ENCODE measurements around the gene POLG2. TPM values are rescaled to one million over a fixed set of nuclear protein-coding genes. Genes with fewer than 3 reads are reported as not detected.
A peak's percentile ranks its signal among the peaks of the same experiment; 100 is the strongest.
"Not testable (repeated sequence)": the region's sequence is repeated elsewhere in the genome, so short reads cannot be mapped to it uniquely, and the experiment has no call there.

The POLG2 gene
- polyA plus RNA-seq, 4 donors = 19.8 to 56.0 (median 36.4) TPM

- peak; percentile 89 to 93 (median 90) for DNase-seq (ENCODE audit: low read depth in 4 of 4, low spot score in 2 of 4)
Measured at GRCh38 chr17:64506201-64506575, 9.3 kb upstream of the POLG2 start, which contains the start of gene DDX5. DDX5 (minus strand) TSS chr17:64506289; CDS start chr17:64506119, 170 bp downstream.

GRCh38 chr17:64505340-64506200 is 8.7 kb upstream of the POLG2 start:
- peak; percentile 77 to 90 (median 86) for DNase-seq (ENCODE audit: low read depth in 4 of 4, low spot score in 2 of 4)

GRCh38 chr17:64504769-64505339 is 8.0 kb upstream of the POLG2 start:
- peak in 1 of 4 donors; percentile 28 for DNase-seq (ENCODE audit: low read depth in 4 of 4, low spot score in 2 of 4)

GRCh38 chr17:64503821-64504768 is 7.2 kb upstream of the POLG2 start:
- DNase-seq (ENCODE audit: low read depth in 4 of 4, low spot score in 2 of 4) = no peak

GRCh38 chr17:64503341-64503740 is 6.5 kb upstream of the POLG2 start:
- DNase-seq (ENCODE audit: low read depth in 4 of 4, low spot score in 2 of 4) = no peak

GRCh38 chr17:64502809-64503208 is 6.0 kb upstream of the POLG2 start:
- no peak for DNase-seq (ENCODE audit: low read depth in 4 of 4, low spot score in 2 of 4)

- no peak for DNase-seq (ENCODE audit: low read depth in 4 of 4, low spot score in 2 of 4)
Measured at GRCh38 chr17:64502021-64502420, 5.2 kb upstream of the POLG2 start.

GRCh38 chr17:64500862-64501765 is 4.3 kb upstream of the POLG2 start:
- no peak for DNase-seq (ENCODE audit: low read depth in 4 of 4, low spot score in 2 of 4)

- no peak for DNase-seq (ENCODE audit: low read depth in 4 of 4, low spot score in 2 of 4)
Measured at GRCh38 chr17:64500487-64500859, 3.6 kb upstream of the POLG2 start.

GRCh38 chr17:64499805-64500486 is 3.1 kb upstream of the POLG2 start:
- no peak for DNase-seq (ENCODE audit: low read depth in 4 of 4, low spot score in 2 of 4)

GRCh38 chr17:64498308-64499203 is 1.7 kb upstream of the POLG2 start:
- DNase-seq (ENCODE audit: low read depth in 4 of 4, low spot score in 2 of 4) = no peak

GRCh38 chr17:64497565-64498035 is 746 bp upstream of the POLG2 start:
- DNase-seq (ENCODE audit: low read depth in 4 of 4, low spot score in 2 of 4) = no peak

GRCh38 chr17:64496348-64496785 is 487 bp downstream of the POLG2 start:
- no peak for DNase-seq (ENCODE audit: low read depth in 4 of 4, low spot score in 2 of 4)

GRCh38 chr17:64495300-64495699 is 1.6 kb downstream of the POLG2 start:
- not testable (repeated sequence) for DNase-seq (ENCODE audit: low read depth in 4 of 4, low spot score in 2 of 4)

- no peak for DNase-seq (ENCODE audit: low read depth in 4 of 4, low spot score in 2 of 4)
Measured at GRCh38 chr17:64494121-64494520, 2.7 kb downstream of the POLG2 start.

GRCh38 chr17:64492481-64493109 is 4.3 kb downstream of the POLG2 start:
- no peak for DNase-seq (ENCODE audit: low read depth in 4 of 4, low spot score in 2 of 4)

- no peak for DNase-seq (ENCODE audit: low read depth in 4 of 4, low spot score in 2 of 4)
Measured at GRCh38 chr17:64491994-64492393, 4.9 kb downstream of the POLG2 start.

All from left renal cortex interstitium (tissue), 4 donors.